Coronary artery (tissue), 2 donors: ENCODE data around the gene BTG4.

Source experiments
- DNase-seq: peaks from one replicate; pipeline ENCODE4 v3.0.0-alpha.2; 2017; ENCODE audit warnings: low spot score
- H3K27ac ChIP-seq, 2 donors: fragments of 200-600 bp; sonication (generic); one replicate each; pipeline ENCODE4 v1.5.1; 2016 to 2019
- H3K4me3 ChIP-seq: fragments of 200-600 bp; sonication (generic); 2 replicates; pipeline ENCODE4 v1.5.1; 2016; ENCODE audit warnings: mild to moderate bottlenecking, moderate library complexity
- CTCF ChIP-seq: fragments of 200-600 bp; sonication (generic); IDR thresholded peaks from one replicate; pipeline ENCODE4 v1.5.1; 2019; ENCODE audit warnings: antibody characterized with exemption

Gene BTG4

GRCh38 chr11:111518668-111519067 is 6.5 kb upstream of the BTG4 start:
- no peak overlapping the region for H3K4me3 ChIP-seq
- no peak for TF ChIP-seq CTCF
- no peak for DNase-seq
- no peak overlapping the region for H3K27ac ChIP-seq

- no peak overlapping the region for H3K27ac ChIP-seq
- DNase-seq, result no peak
- H3K4me3 ChIP-seq, result no peak overlapping the region
- TF ChIP-seq CTCF, result no peak
Measured at GRCh38 chr11:111515591-111515990, 3.4 kb upstream of the BTG4 start.

GRCh38 chr11:111514216-111515031 is 2.2 kb upstream of the BTG4 start, which contains the start of gene HOATZ:
Gene HOATZ (plus strand): TSS chr11:111514778. CDS start chr11:111514785, 7 bp downstream.
- TF ChIP-seq CTCF, result no peak
- H3K27ac ChIP-seq, result no peak within 1 kb of the TSS
- no peak for DNase-seq
- H3K4me3 ChIP-seq, result peak within 1 kb of the TSS; percentile 36

- no peak for DNase-seq
- no peak overlapping the region for H3K27ac ChIP-seq
- TF ChIP-seq CTCF, result no peak
- H3K4me3 ChIP-seq, result peak overlapping the region; percentile 69
Measured at GRCh38 chr11:111513240-111513605, 1.0 kb upstream of the BTG4 start.

DNA sequence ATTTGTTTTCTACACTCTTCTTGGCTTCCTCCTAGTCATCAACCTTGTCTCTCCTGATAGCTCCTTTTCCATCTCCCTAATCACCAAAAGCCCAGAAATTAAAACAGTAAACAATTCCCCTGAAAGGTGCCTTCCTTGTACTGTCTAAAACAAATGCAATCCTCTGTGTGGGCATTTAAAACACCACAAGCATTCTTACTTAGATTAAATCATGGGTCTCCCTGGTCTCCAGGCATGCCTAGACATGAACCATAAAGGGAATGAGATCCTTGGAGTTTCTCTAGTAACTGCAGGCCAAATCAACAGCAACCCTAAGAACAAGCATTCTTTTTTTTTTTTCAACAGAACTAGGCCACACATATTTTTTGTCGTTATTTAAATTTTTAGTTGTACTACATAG is 1.9 kb downstream of the BTG4 start:
- H3K27ac ChIP-seq, result no peak overlapping the region

DNA sequence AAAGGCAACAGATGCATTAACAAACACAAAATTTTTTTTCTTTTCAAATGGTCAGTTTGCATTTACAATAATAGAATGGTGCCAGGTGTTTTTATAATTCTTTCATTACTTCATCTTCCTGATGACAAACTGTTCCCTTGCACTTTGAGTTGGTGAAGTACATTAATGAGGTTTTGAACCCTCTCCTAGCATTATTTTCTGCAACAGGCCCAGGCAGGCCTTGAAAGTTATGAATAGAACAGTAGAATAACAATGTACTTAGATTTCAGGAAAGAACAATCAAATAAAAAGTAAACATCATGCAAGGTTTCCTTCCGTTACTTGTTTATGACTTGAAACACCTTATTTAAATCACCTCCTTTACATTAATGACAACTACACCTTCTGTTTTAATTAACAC is 9.6 kb downstream of the BTG4 start:
- no peak for DNase-seq
- no peak overlapping the region for H3K4me3 ChIP-seq
- TF ChIP-seq CTCF, result no peak
- H3K27ac ChIP-seq, result no peak overlapping the region

More for the DNA sequence above, 1.9 kb downstream of the BTG4 start:
- TF ChIP-seq CTCF, result no peak
- DNase-seq, result no peak
- no peak overlapping the region for H3K4me3 ChIP-seq

DNA sequence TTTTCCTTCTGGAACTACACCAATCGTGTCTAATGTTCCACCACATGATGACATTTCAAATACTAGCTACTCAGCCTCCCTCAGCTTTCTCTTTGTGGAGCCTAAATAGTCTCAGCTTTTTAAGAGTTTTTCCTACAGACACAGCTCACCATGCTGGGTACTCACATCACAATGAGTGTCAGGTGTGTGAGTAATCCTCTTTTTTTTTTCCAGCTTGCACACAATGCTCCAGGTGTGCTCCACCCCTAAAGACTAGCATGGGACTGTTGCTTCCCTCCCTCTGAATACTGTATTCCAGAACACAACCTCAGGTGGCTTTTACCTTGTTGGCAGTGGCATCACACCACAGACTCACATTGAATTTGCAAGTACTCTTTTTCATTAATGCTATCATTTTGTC is 11.7 kb downstream of the BTG4 start:
- Histone ChIP-seq H3K27ac (no peak overlapping the region), H3K4me3 (no peak overlapping the region)
- no peak for DNase-seq
- no peak for TF ChIP-seq CTCF
